HUDEP-2 (cell line): ENCODE measurements around the gene SNAPC1.
"Not testable (repeated sequence)": the region's sequence is repeated elsewhere in the genome, so short reads cannot be mapped to it uniquely, and the experiment has no call there.

Experiments used
- DNase-seq, 76 experiments: peaks; one replicate each; lab custom pipeline; 2025; ENCODE audit not compliant: unreplicated experiment in 76 of 76; lab: John Stamatoyannopoulos, UW

The SNAPC1 gene

DNA sequence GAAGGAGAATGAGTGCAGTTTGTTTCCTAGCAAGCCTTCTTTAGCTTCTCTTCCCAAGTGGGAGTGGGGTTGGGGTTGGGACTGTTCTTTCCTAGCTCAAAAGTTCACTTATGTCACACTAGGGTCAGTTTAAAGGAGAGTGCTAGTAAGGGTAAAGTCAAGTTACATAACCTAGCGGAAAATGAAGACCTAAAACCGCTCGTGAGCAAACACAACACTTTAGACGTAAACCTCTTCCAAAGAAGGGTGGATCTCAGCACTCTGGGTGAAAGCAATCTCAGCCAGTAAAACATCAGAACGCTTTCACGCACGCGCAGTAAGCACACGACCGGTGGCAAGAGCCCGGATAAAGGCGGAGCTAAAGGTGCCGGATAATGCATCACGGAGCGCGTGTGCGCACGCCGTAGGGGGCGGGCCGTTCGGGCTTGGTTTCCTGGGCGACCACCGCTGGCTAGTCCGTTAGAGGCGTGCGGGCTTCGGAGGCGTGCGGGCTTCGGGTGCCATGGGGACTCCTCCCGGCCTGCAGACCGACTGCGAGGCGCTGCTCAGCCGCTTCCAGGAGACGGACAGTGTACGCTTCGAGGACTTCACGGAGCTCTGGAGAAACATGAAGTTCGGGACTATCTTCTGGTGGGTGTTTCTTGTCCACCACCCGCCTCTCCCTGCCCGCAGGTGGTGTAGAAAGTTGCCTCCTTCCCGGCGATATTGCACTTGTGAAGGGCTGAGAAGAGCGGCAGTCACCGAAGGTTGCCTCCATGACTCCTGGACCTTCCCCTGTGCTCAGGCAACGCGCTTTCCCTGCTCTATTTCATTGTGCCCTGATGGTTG is at the start of gene SNAPC1:
Gene SNAPC1, plus strand, starts transcription at position 462 of the 828 bp plus-strand sequence. Its CDS starts 41 bp downstream, at position 503.
- peak in 75 of 76 experiments; percentile 23 to 97 (median 91) for DNase-seq

GRCh38 chr14:61713724-61714437 is 48.3 kb upstream of the SNAPC1 start:
- DNase-seq, result no peak

DNA sequence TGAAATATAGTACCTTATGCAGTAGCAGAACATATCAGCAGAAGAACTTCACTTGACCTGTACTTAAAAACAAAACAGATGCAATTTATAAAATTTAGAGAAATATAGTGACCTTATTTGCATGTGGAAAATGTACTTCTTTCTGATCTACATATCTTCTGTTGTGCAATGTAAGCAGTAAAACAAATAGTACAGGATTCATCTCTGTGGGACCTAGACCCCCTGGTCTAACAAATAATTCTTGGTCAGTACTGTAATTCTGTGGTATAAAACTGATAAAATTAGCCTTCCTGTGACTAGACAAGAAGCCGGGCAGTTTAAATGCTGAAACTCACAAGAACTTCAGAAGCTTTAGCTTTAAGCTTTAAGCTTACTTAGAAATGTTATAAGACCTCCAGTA is 45.3 kb upstream of the SNAPC1 start:
- DNase-seq, result no peak

- DNase-seq, result no peak
Measured at GRCh38 chr14:61718039-61718438, 44.2 kb upstream of the SNAPC1 start.

DNA sequence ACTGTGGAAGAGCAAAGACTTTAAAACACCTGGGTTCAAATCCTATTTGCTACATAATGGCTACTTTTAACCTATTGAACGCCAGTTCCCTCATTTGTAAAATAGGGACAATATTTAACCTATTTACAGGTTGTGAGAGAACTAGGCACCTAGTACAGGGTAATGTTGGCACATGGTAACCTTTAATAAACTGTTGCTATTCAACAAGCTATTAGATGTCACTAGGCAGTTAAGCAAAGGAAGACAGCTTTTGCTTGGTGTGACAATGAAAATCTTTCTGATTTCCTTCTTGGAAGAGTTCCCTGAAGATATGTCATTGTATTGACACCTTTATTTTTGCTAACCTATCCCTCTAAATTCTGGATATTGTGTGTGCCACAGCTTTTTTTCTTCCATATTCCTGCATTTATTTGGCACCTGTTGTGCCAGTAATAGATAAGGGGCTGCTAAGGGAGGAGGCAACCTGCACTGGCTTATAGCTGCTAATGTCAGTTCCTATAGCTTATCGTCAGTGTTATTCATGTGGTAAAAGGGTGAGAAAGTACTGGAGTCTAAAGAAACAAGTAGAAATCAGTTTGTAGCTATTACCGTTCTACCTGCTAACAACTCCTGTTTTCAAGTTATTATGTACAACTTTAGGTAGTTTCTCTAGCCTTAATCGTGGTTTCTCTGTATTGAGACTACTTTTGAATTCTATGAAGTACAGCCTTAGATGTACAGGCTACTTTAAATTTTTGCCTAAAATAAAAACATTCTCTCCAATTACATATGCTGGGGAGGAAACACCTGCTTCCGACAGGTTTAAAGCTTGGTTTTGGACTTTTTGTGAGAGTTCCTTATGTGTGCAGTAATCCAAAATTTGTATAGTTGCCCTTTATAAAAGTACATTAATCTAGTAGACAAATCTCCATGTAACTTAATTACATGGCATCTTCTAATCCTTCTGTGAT is 42.6 kb upstream of the SNAPC1 start:
- peak in 14 of 76 experiments; percentile 4 to 33 (median 16) for DNase-seq

DNA sequence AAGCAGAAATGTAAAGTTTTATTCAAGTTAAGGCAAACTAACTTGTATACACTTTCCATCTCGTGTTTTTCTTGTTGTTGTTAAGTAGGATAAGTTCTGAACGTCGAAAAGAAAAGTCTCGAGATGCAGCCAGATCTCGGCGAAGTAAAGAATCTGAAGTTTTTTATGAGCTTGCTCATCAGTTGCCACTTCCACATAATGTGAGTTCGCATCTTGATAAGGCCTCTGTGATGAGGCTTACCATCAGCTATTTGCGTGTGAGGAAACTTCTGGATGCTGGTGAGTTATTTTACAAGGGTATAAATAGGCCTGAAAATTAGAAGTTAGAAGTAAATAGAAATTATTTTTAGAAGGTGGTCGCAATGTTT is 41.9 kb upstream of the SNAPC1 start:
- no peak for DNase-seq

DNA sequence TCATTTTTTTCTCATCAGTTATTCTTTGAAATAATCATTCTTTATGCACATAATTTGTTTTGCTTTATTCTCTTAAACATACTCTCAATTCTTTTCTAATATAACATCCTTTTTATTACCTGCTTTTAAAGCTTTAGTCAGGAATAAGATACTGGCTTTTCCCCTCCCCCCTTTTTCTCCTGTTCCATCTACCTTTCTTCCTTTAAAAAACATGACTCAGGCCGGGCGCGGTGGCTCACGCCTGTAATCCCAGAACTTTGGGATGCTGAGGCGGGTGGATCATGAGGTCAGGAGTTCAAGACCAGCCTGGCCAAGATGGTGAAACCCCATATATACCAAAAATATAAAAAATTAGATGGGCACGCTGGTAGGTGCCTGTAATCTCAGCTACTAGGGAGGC is 41.5 kb upstream of the SNAPC1 start:
- DNase-seq, result no peak

DNA sequence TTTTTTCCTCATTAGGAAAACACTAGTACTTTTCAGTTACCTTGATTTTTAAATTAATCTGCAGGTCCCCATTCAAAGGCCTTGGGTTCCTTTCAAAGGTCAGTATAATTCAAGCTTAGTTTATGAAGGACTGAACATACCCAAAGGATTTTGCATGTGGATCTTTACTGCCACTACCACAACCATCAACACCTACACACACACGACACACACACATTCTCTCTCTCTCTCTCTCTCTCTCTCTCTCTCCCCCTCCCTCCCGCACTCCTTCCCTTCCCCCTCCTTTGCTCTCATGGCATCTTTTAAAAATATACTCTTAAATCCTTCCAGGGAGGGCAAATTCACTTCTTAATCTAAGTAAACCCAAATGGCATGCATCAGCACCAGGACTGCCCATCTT is 38.1 kb upstream of the SNAPC1 start:
- no peak for DNase-seq

DNA sequence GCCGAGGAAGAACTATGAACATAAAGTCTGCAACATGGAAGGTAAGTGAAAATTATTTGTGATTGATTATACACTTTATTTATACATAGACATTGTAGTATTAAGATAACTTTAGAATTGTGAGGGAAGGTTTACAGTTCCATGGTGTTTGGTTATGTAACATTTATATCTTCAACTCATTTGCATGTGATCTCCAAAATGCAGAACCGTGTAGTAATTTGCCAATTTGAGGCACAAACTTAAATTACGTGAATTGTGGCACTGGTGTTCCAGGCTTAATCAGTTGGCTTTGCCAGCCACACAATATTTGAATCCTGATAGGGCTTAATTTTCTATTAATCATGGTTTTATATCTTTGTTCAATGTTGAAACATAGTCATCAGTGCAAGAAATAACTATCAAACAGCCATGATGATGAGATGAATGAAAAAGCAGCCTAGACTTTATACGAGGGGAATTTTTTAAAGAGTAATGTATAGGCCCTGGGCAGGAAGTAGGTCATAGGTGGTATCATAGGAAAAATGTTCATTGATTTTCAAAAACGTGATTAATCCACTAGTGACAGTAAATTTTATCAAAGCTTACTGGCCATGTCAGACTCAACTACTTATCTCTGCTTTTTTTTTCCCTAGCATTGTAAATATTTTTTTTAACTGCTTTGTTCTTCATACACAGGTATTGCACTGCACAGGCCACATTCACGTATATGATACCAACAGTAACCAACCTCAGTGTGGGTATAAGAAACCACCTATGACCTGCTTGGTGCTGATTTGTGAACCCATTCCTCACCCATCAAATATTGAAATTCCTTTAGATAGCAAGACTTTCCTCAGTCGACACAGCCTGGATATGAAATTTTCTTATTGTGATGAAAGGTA is 35.2 kb upstream of the SNAPC1 start:
- no peak for DNase-seq

- DNase-seq, result peak in 2 of 76 experiments; percentile 9 to 11
Measured at GRCh38 chr14:61730756-61731373, 31.4 kb upstream of the SNAPC1 start.

DNA sequence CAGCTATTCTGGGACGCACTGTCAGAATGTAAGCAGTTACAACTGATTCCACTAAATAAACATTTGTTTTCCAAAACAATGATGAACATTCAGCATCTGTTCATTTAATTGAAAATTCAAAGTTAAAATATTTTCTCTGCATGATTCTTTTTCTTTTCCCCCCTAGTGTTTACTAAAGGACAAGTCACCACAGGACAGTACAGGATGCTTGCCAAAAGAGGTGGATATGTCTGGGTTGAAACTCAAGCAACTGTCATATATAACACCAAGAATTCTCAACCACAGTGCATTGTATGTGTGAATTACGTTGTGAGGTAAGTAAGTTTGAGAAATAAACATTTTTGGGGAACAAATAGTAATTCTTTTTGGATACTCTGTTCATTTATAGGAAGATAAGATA is 28.2 kb upstream of the SNAPC1 start:
- DNase-seq, result no peak

- no peak for DNase-seq
Measured at GRCh38 chr14:61736751-61737150, 25.5 kb upstream of the SNAPC1 start.

DNA sequence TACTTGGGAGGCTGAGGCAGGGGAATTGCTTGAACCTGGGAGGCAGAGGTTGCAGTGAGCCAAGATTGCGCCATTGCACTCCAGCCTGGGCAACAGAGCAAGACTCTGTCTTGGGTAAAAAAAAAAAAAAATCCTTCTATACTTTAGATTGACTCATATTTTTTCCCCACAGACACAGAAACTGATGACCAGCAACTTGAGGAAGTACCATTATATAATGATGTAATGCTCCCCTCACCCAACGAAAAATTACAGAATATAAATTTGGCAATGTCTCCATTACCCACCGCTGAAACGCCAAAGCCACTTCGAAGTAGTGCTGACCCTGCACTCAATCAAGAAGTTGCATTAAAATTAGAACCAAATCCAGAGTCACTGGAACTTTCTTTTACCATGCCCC is 24.3 kb upstream of the SNAPC1 start:
- DNase-seq, result no peak

DNA sequence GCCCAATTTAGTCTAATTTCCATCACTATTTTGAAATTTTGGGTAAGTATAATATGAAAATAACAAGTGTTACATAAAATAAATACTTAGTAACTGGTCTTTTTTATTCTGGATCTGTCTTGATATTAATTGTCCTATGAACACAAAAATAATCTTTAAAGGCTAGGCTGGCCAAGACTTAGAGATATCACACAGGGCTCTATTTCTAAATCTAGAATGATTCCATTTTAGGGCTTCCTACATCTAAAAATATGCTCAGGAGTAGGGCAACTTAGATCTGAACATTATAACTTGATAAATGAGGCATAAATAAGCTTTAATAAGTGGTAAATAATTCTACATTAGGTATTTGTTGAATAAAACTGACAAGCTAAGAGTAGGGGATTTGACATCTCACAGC is 23.1 kb upstream of the SNAPC1 start:
- no peak for DNase-seq

GRCh38 chr14:61742371-61742770 is 19.8 kb upstream of the SNAPC1 start:
- DNase-seq, result no peak

GRCh38 chr14:61744238-61744637 is 18.0 kb upstream of the SNAPC1 start:
- no peak for DNase-seq

GRCh38 chr14:61746346-61746745 is 15.9 kb upstream of the SNAPC1 start:
- DNase-seq, result not testable (repeated sequence)

- no peak for DNase-seq
Measured at GRCh38 chr14:61746881-61747280, 15.3 kb upstream of the SNAPC1 start.

DNA sequence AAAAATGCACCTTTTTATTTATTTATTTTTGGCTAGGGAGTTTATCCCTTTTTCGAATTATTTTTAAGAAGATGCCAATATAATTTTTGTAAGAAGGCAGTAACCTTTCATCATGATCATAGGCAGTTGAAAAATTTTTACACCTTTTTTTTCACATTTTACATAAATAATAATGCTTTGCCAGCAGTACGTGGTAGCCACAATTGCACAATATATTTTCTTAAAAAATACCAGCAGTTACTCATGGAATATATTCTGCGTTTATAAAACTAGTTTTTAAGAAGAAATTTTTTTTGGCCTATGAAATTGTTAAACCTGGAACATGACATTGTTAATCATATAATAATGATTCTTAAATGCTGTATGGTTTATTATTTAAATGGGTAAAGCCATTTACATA is 14.9 kb upstream of the SNAPC1 start:
- DNase-seq, result no peak

GRCh38 chr14:61749264-61749663 is 13.0 kb upstream of the SNAPC1 start:
- DNase-seq, result no peak
